Progenitor cell of endocrine pancreas (in vitro differentiated cells): ENCODE measurements around the gene KIAA1614. TPM values are rescaled to one million over a fixed set of nuclear protein-coding genes. Genes with fewer than 3 reads are reported as not detected.

Experiments used
- DNase-seq: peaks from one replicate; pipeline ENCODE4 v3.0.0; 2021; ENCODE audit warnings: low spot score; ENCODE audit not compliant: unreplicated experiment
- H3K27ac Mint-ChIP-seq: 2 replicates; pipeline ENCODE4 v1.8.0; 2021; ENCODE audit warnings: mild to moderate bottlenecking, moderate library complexity, mixed read lengths
- H3K27me3 Mint-ChIP-seq: 2 replicates; pipeline ENCODE4 v1.8.0; 2021; ENCODE audit warnings: mixed read lengths
- H3K36me3 Mint-ChIP-seq: 2 replicates; pipeline ENCODE4 v1.8.0; 2022; ENCODE audit warnings: mixed read lengths; ENCODE audit not compliant: insufficient read depth
- H3K4me1 Mint-ChIP-seq: 2 replicates; pipeline ENCODE4 v1.8.0; 2021; ENCODE audit warnings: low read depth, mixed read lengths
- H3K4me3 Mint-ChIP-seq: 2 replicates; pipeline ENCODE4 v1.8.0; 2021; ENCODE audit warnings: low read depth, mild to moderate bottlenecking, moderate library complexity, mixed read lengths
- H3K9me3 Mint-ChIP-seq: 2 replicates; pipeline ENCODE4 v1.8.0; 2021; ENCODE audit warnings: low read depth, mixed read lengths
- total RNA-seq: library from RNA; stranded (reverse); gene quantifications from 2 replicates; pipeline ENCODE4 v1.2.1, GENCODE V29; 2021
- TF ChIP-seq, protein P1 (sequence below): fragments of 200-600 bp; sonication (generic); IDR thresholded peaks from one replicate; pipeline ENCODE4 v1.5.0; 2021; ENCODE audit warnings: antibody characterized with exemption, mild to moderate bottlenecking; ENCODE audit not compliant: unreplicated experiment

KIAA1614 gene
- total RNA-seq, 1 donor from 2014 or later: 2.5 TPM

DNA sequence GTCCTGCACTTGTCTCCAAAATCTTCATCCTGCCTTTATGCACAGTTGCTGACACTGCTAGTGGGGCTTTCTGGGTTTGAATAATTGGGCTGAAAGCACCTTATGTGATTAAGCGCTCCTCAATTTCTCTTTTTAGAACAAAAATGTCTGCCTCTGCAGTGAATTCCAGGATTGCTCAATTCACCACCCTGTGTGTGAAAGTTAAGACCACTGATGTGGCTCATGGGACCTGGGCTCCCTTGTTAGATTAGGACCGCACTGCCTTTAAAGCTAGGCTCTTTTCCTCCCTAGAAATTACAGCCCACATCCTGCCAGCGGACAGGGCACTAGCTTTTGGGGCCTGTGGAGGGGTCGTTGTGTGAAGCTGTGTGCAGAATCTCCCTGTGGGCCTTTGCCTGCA is 18.8 kb downstream of the KIAA1614 start:
- Mint-ChIP-seq H3K9me3 (no peaks in the 10 kb centered on the region), H3K27me3 (peaks cover 3% of the 10 kb centered on the region), H3K4me1 (peaks cover 15% of the 10 kb centered on the region), H3K4me3 (no peak overlapping the region), H3K36me3 (peaks cover 3% of the 10 kb centered on the region), H3K27ac (no peak overlapping the region)
- TF ChIP-seq, protein P1, sequence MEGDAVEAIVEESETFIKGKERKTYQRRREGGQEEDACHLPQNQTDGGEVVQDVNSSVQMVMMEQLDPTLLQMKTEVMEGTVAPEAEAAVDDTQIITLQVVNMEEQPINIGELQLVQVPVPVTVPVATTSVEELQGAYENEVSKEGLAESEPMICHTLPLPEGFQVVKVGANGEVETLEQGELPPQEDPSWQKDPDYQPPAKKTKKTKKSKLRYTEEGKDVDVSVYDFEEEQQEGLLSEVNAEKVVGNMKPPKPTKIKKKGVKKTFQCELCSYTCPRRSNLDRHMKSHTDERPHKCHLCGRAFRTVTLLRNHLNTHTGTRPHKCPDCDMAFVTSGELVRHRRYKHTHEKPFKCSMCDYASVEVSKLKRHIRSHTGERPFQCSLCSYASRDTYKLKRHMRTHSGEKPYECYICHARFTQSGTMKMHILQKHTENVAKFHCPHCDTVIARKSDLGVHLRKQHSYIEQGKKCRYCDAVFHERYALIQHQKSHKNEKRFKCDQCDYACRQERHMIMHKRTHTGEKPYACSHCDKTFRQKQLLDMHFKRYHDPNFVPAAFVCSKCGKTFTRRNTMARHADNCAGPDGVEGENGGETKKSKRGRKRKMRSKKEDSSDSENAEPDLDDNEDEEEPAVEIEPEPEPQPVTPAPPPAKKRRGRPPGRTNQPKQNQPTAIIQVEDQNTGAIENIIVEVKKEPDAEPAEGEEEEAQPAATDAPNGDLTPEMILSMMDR: no peak
- no peak for DNase-seq

DNA sequence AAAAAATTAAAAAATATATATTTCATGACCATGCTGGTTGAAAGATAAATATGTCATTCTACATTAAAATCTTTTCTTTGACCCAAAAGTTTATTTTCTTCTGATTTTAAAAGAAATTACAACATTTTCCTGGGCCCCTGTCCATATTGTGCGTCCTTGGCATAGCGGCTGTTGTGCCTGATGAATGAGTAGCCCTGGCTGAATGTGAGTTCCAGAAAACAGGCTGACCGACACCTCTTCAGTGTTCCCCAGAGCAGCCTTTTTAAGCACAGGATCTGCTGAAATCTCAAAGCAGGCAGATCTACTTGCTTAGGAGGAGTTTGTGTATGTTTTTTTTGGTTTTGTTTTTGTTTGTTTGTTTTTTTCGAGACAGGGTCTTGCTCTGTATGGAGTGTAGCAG is 19.7 kb downstream of the KIAA1614 start:
- Mint-ChIP-seq H3K4me3 (no peak overlapping the region), H3K36me3 (peaks cover 3% of the 10 kb centered on the region), H3K27ac (no peak overlapping the region), H3K4me1 (peaks cover 9% of the 10 kb centered on the region), H3K9me3 (no peaks in the 10 kb centered on the region), H3K27me3 (peaks cover 3% of the 10 kb centered on the region)
- TF ChIP-seq, protein P1: no peak
- no peak for DNase-seq

DNA sequence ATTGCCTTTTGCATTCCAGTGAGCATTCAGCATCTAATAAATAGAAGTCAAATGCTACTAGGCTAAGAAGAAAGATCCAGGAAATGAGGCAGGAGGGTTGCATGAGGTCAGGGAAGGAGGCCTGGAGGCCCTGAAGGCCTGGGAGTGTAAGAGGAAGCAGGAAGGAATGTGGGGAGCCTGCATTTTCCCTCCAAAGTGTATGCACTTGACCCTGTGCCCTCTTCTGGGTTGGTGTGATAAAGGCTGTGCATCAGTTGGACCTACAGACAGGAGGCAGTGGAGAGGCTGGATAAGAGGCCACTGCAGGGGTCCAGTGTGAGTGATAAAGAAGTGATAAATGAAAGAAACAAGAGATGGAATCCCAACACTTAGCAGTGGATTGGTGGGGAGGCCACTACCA is 20.4 kb downstream of the KIAA1614 start:
- no peak for DNase-seq

DNA sequence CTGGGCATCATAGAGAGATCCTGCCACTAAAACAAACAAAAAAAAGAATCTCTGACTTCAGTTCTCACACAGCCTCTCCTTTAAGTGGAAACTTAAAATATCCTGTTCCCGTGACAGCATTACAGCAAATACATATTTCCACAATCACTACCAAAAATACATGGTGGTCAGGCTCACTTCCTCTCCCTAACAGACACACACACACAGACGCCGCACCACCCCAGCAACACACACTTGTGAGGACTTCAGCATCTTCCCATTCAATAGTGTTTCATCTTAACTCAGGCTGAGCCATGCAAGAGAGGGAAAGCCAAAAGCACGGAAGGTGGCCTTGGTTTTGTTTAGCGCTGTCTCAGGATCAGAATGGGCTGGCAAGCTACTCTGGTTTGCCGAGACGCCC is 21.9 kb downstream of the KIAA1614 start:
- Mint-ChIP-seq H3K27ac (no peak overlapping the region), H3K4me1 (no peaks in the 10 kb centered on the region), H3K4me3 (no peak overlapping the region), H3K27me3 (peaks cover 6% of the 10 kb centered on the region), H3K36me3 (peaks cover 3% of the 10 kb centered on the region), H3K9me3 (no peaks in the 10 kb centered on the region)
- TF ChIP-seq, protein P1: no peak
- no peak for DNase-seq

More for the DNA sequence above, 20.4 kb downstream of the KIAA1614 start:
- Mint-ChIP-seq H3K9me3 (no peaks in the 10 kb centered on the region), H3K27ac (no peak overlapping the region), H3K27me3 (peaks cover 3% of the 10 kb centered on the region), H3K4me3 (no peak overlapping the region), H3K4me1 (peaks cover 4% of the 10 kb centered on the region), H3K36me3 (peaks cover 3% of the 10 kb centered on the region)
- TF ChIP-seq, protein P1: no peak

DNA sequence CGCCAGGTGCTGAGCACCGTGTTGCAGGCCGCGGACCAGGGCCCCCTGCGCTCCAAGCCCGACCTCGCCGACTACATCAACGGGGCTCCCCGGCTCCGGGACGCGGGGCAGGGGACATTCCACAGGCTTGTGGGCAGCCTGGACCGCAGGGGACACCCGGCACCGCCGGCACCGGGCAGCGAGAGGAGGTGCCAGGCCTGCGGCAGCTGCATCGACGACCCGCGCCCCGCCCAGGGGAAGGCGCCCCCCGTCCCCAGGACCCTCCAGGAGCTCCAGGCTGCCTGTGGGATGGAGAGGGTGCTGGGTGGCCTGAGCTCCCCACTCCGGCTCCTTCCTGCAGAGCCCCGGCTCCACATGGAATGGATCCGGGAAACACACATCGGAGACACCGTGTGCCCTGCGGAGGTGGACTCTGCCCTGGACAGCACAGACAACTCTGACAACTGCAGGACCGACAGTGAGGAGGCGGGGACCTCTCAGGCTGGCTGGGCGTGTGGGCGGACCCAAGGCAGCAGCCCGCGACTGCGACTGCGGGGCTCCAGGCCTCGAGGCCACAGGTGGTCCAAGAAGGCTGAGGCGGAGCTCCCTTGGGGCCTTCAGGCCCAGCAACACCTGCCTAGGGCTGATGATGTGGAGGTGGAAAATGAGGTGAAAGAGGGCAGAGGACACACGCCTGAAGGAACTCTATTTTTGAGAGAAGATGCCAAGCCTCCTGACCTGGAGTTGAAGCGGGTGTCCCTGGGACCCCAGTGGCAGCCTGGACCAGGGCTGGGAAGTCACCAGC is 22.8 kb downstream of the KIAA1614 start:
- Mint-ChIP-seq H3K4me1 (no peaks in the 10 kb centered on the region), H3K27ac (no peak overlapping the region), H3K36me3 (peaks cover 3% of the 10 kb centered on the region), H3K27me3 (peaks cover 9% of the 10 kb centered on the region), H3K9me3 (no peaks in the 10 kb centered on the region), H3K4me3 (no peak overlapping the region)
- no peak for DNase-seq
- TF ChIP-seq, protein P1: no peak
